ENCODE results near the gene MRPS22. TPM values are rescaled to one million over a fixed set of nuclear protein-coding genes. Genes with fewer than 3 reads are reported as not detected.

The MRPS22 gene
- total and polyA plus RNA-seq, 9 of the 15 experiments (the other 6 are each of a cell fraction or from before 2014, with no cell fraction given): 148 to 397 (median 229) TPM

- no peak for TF ChIP-seq TOE1 (IDR thresholded peaks at IDR 0.05; ENCODE audit: borderline replicate concordance)
- no peak for TF ChIP-seq TOE1 (CRISPR knock-in tag; IDR thresholded peaks at IDR 0.05; ENCODE audit: borderline replicate concordance, low read depth)
- no peak for TF ChIP-seq ZNF197 (CRISPR knock-in tag; IDR thresholded peaks at IDR 0.05; ENCODE audit: low read depth)
- TF ChIP-seq MXD1 (CRISPR knock-in tag; IDR thresholded peaks at IDR 0.05; ENCODE audit: borderline replicate concordance, poor library complexity, severe bottlenecking): no peak
- TF ChIP-seq HDAC8 (tag; IDR thresholded peaks at IDR 0.05): no peak
- peak; percentile 93 for TF ChIP-seq POLR2A (conservative IDR thresholded peaks at IDR 0.05)
- no peak for TF ChIP-seq CHD1 (IDR thresholded peaks at IDR 0.05; ENCODE audit: low read length)
- no peak for TF ChIP-seq ZNF146 (CRISPR knock-in tag; IDR thresholded peaks at IDR 0.05; ENCODE audit: unreplicated experiment)
- no peak for TF ChIP-seq HMG20B (CRISPR knock-in tag; IDR thresholded peaks at IDR 0.05)
- TF ChIP-seq NR4A1 (CRISPR knock-in tag; IDR thresholded peaks at IDR 0.05): no peak
- TF ChIP-seq NR4A1 (tag; IDR thresholded peaks at IDR 0.05): no peak
- no peak for TF ChIP-seq SOX6 (IDR thresholded peaks at IDR 0.05)
- TF ChIP-seq RFX5 (IDR thresholded peaks at IDR 0.05; ENCODE audit: low read depth, low read length): no peak
- TF ChIP-seq, protein P1, sequence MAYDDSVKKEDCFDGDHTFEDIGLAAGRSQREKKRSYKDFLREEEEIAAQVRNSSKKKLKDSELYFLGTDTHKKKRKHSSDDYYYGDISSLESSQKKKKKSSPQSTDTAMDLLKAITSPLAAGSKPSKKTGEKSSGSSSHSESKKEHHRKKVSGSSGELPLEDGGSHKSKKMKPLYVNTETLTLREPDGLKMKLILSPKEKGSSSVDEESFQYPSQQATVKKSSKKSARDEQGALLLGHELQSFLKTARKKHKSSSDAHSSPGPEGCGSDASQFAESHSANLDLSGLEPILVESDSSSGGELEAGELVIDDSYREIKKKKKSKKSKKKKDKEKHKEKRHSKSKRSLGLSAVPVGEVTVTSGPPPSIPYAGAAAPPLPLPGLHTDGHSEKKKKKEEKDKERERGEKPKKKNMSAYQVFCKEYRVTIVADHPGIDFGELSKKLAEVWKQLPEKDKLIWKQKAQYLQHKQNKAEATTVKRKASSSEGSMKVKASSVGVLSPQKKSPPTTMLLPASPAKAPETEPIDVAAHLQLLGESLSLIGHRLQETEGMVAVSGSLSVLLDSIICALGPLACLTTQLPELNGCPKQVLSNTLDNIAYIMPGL (CRISPR knock-in tag; IDR thresholded peaks at IDR 0.05): no peak
- TF ChIP-seq BMI1 (IDR thresholded peaks at IDR 0.05; ENCODE audit: low read length): peak; percentile 89
- TF ChIP-seq GABPB1 (CRISPR knock-in tag; IDR thresholded peaks at IDR 0.05): peak; percentile 89
- TF ChIP-seq EZH2 (IDR thresholded peaks at IDR 0.05; ENCODE audit: borderline replicate concordance, low read depth, low read length): no peak
- TF ChIP-seq PML (IDR thresholded peaks at IDR 0.05; ENCODE audit: low read length): peak; percentile 70; the same call in 1 of the 2 replicates
- peak; percentile 97 for TF ChIP-seq ELF2 (CRISPR knock-in tag; IDR thresholded peaks at IDR 0.05)
- TF ChIP-seq, protein P2, sequence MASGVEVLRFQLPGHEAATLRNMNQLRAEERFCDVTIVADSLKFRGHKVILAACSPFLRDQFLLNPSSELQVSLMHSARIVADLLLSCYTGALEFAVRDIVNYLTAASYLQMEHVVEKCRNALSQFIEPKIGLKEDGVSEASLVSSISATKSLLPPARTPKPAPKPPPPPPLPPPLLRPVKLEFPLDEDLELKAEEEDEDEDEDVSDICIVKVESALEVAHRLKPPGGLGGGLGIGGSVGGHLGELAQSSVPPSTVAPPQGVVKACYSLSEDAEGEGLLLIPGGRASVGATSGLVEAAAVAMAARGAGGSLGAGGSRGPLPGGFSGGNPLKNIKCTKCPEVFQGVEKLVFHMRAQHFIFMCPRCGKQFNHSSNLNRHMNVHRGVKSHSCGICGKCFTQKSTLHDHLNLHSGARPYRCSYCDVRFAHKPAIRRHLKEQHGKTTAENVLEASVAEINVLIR (CRISPR knock-in tag; IDR thresholded peaks at IDR 0.05): 0 out of 2 replicates have a peak, but pooled peaks have one; percentile 49
- TF ChIP-seq ZSCAN32 (CRISPR knock-in tag; IDR thresholded peaks at IDR 0.05): no peak
- no peak for TF ChIP-seq NR1H2 (CRISPR knock-in tag; IDR thresholded peaks at IDR 0.05)
- TF ChIP-seq ZNF280A (IDR thresholded peaks at IDR 0.05; ENCODE audit: low read depth, partially characterized antibody): no peak
Observed at GRCh38 chr3:139389552-139390368, 45.9 kb downstream of the MRPS22 start, which contains the start of gene COPB2 (continued).
